ENCODE measurements around the gene PCGF1.
A peak's percentile ranks its signal among the peaks of the same experiment; 100 is the strongest.
"Not testable (repeated sequence)": the region's sequence is repeated elsewhere in the genome, so short reads cannot be mapped to it uniquely, and the experiment has no call there.

The PCGF1 gene

DNA sequence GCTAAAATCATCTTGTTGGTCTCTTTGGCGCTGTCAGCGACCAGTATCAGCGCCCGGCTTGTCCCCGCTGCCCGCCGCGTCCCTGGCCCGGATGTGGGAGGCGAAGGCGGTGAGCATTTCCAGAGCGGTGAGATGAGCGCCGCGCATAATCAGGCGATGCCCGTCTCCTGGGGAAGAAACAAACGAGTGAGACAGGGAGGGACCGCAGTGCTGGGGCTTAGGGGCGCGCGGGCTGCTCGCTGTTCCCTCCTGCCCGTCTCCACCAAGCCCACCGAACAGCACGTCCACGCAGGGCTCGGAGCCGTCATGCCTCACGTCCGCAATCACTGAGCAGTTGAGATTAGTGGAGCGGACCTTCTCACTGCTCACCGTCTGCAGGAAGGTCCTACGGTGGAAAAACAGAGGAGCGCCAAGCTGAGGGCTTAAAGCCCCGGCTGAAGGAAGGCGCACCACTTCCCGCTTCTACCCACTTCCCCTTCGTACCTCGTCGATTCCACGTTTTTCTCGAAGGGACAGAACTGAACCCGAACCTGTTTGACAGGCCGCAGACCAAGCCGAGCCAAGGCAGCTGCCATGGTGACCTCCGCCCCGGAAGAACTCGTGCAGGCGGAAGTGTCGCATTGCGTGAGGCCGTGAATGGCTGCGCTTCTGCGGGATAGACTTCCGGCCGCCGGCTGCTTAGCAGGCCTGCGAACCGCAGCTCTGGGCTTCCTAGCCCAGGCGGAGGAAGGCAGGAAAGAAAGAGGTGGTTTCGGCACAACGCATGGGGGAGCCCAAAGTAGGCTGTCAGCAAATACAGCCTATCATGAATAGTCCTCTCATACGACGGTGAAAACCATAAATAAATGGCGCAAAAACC lies 35.2 kb downstream of the PCGF1 start, which contains the start of gene MRPL53:
MRPL53 (minus strand) TSS at position 595 of the 859 bp plus-strand sequence; CDS start at position 575, 20 bp downstream.
- DNase-seq (ENCODE audit: low spot score), result peak; percentile 96

DNA sequence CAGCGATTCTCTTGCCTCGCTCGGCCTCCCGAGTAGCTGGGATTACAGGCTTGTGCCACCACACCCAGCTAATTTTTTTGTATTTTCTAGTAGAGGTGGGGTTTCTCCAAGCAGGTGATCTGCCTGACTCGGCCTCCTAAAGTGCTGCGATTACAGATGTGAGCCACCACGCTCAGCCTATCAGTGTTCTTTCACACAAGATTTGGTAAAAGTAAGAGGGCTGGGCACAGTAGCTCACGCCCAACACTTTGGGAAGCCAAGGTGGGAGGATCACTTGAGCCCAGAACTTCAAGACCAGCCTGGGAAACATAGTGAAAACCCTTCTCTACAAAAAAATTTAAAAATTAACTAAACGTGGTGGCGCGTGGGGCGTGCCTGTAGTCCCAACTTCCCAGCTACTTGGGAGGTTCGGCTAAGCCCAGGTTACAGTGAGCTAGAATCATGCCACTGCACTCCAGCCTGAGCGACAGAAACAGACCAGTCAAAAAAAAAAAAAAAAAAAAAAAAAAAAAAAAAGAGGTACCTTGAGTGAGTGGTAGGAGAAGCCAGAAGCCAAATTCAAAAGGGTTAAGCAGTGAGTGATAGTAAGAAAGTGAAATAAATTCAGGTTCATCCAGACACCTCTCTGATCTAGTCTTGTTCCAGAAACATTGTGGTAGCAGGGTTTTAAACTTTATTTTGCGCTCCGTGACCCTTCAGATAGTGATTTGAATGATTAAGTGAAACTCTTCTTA lies 36.0 kb downstream of the PCGF1 start:
- DNase-seq (ENCODE audit: low spot score), result no peak

DNA sequence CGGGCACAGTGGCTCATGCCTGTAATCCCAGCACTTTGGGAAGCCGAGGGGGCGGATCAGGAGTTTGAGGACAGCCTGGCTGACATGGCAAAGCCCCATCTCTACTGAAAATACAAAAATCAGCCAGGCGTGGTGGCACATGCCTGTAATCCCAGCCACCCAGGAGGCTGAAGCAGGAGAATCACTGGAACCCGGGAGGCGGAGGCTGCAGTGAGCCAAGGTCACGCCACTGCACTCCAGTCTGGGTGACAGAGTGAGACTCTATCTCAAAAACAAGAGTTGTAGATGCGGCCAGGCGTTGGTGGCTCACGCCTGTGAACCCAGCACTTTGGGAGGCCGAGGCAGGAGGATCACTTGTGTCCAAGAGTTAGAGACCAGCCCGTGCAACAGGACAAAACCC lies 36.8 kb downstream of the PCGF1 start:
- not testable (repeated sequence) for DNase-seq (ENCODE audit: low spot score)

DNA sequence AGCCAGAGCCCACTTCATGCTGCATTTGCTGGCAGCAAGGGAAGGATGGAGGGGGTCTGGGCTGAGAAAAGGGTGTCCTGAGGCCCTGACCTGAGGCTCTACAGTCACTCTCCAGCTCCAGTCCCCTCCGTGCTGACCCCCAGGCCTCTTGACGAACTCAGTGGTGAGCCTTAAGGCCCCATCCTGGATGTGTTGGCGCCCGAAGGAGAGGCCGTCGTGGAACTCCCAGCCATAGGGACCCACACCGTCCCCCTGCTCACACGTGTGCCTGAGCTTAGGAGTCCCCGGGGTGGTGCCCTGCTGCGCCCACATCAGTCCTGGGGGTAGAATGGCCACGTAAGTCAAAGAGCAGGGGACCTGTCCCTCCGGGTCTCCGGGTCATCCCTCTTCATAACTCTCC lies 43.1 kb downstream of the PCGF1 start:
- no peak for DNase-seq (ENCODE audit: low spot score)

DNA sequence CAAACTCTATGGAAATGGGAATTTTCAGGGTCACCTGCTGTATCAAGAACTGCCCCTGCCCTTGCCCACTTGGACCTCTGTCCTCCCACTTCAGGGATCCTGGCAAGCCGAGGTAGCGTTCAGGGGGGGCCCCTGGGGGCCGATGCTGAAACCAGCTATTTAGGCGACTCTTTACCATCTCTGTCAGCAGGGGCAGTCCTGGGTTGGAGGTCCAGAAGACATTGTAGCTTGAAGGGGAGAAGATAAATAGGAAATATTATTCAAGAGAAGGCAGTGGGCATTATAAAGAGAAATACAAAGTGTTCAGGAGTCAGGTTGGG lies 44.7 kb downstream of the PCGF1 start:
- no peak for DNase-seq (ENCODE audit: low spot score)

DNA sequence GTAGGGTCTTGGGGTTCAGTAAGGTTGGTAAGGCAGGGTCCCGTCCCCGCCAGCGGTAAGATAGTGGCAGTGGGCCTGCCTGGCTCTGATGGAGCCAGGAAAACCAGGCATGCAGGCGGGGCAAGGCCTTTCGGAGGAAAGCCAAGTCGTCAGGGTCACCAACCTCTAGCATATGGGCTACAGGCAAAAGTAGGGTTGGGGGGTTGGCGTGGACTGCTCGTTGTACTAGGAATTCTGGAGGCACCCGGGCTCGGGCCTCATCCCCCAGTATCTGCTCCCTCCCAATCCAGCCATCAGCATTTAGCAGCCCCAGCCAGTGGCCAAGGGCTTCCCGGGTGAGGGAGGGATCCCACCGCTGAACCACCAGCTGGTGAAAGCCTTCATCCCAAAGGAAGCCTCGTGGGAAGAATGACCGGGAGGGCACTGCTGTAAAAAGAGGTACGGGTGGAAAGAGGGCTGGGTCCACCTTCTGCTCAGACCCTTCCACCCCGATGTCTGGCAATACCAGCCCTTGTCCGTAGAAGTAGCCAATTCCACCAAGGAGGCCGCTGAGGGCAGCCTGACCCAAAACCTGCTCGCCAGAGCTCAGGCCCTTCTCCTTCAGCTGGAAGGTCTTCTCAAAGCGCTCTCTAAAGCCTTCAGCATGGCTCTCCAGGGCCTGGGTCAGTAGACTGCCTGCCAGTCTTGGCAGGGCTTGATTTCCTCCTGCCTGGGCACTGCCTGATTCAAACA lies 45.3 kb downstream of the PCGF1 start:
- no peak for DNase-seq (ENCODE audit: low spot score)

DNA sequence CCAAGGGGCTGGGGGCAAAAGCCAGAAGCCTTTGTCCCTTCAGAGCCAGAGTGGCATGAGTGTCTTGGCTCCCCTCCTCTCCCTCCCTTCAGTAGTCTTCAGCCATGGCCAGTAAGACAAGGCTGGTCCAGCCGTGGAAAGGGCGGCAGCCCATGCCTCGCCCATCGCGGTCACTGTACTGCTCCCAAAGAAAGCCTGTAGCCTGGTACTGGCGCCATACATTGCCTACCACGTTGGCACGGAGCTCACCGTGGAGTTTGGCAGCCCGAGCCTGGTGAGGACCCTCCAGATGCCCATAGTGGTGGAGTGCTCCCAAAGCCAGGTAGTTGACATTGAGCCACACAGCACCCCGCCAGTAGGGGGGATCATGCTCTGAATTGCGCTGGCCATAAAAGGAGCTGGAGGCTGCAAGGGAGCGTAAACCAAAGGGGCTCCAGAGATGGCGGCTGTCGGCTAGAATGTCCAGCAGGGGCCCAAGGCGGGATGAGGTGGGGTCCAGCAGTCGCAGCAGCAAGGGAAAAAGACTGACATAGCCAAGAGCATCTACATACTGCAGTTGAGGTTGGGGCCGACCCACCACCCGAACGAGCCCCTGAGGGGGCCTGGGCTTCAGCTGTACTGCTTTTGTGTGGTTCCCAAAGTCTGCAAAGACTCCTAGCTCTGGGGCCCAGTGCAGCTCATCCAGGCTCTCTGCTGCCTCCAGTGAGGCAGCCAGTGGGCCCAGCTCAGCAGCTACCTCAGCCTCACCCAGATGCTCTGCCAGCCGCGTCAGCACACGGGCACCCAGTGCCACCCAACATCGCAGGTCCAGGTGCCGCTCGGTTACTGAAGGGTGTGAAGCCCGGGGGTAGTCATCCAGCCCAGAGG lies 46.1 kb downstream of the PCGF1 start:
- DNase-seq (ENCODE audit: low spot score), result no peak

DNA sequence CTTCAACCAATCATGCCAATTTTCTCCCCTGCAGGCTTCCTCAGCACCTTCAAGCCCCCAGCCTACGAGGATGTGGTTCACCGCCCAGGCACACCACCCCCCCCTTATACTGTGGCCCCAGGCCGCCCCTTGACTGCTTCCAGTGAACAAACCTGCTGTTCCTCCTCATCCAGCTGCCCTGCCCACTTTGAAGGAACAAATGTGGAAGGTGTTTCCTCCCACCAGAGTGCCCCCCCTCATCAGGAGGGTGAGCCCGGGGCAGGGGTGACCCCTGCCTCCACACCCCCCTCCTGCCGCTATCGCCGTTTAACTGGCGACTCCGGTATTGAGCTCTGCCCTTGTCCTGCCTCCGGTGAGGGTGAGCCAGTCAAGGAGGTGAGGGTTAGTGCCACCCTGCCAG lies 47.3 kb downstream of the PCGF1 start:
- not testable (repeated sequence) for DNase-seq (ENCODE audit: low spot score)

DNA sequence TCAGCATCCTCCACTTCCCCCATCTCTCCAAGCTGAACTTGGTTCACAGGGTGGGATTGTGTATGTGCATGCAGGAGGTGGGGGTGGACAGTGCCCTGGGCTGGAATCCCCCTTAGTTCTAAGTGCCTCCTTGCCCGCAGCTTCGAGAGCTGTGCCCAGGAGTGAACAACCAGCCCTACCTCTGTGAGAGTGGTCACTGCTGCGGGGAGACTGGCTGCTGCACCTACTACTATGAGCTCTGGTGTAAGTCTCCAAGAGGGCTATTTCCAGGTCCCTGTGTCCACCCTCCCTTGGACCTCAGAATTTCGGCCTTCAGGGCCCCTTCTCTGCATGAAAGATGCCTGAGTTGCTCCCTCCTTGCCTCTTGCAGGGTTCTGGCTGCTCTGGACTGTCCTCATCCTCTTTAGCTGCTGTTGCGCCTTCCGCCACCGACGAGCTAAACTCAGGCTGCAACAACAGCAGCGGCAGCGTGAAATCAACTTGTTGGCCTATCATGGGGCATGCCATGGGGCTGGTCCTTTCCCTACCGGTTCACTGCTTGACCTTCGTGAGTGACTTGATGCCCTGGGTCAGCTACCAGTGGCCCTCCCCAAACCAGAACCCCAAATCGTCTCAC lies 47.9 kb downstream of the PCGF1 start:
- DNase-seq (ENCODE audit: low spot score), result not testable (repeated sequence)

DNA sequence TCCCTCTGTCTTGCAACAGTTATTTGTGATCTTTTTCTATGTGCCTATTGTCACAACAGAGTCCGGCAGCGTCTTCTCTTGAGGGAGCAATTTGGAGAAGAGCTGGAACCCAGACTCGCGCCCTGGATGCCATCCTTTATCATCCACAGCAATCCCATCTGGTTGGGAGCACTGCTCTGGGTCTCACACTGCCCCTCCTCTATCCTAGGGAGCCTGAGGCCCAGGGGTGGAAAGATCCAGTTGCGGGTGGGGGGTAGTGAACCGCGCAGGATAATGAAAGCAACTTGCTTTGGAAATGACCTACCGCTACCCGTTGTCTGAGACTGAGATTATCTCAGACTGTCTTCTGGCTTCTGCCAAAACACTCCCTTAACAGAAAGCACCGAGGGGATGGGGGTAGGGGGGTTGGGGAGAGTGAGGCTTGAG lies 48.5 kb downstream of the PCGF1 start:
- DNase-seq (ENCODE audit: low spot score), result no peak

DNA sequence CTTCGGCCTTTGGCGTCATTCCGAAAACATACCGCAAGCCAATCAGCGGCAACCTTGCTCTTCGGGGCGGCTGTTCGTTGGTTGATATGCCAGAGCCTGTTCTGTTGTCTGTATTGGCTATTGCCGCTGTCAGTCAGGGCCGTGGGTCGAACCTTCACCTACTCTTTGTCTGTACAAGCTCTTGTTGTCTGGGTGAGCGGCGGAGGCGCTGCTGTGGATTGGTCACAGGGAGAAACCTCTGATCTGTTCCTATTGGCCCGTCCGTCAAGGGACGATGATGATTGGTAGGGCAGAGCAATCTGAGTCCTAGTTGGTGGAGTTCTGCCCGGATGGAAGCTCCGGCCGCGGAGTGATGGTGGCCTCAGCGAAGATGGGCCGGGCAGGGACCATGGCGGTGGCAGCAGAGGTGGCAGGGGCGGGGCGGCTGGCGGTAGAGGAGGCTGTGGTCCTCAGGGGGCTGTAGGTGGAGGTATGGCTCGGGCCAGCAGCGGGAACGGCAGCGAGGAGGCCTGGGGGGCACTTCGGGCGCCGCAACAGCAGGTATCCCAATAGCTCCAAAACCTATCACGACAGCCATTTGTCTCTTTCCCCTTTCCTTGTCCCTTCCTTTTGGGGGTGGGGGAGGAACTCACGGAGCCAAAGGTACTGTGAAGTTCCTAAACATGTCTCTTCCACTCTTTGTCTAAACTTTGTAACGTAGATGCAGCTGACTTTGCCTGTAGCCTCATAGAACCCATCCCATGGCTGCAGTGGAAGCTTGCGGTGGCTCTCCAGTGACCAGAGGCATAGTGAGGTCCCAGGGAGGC lies 49.2 kb downstream of the PCGF1 start, which contains the start of gene WBP1:
WBP1 (plus strand) TSS at position 307 of the 806 bp plus-strand sequence; CDS start at position 472, 165 bp downstream.
- peak; percentile 100 for DNase-seq (ENCODE audit: low spot score)

DNA sequence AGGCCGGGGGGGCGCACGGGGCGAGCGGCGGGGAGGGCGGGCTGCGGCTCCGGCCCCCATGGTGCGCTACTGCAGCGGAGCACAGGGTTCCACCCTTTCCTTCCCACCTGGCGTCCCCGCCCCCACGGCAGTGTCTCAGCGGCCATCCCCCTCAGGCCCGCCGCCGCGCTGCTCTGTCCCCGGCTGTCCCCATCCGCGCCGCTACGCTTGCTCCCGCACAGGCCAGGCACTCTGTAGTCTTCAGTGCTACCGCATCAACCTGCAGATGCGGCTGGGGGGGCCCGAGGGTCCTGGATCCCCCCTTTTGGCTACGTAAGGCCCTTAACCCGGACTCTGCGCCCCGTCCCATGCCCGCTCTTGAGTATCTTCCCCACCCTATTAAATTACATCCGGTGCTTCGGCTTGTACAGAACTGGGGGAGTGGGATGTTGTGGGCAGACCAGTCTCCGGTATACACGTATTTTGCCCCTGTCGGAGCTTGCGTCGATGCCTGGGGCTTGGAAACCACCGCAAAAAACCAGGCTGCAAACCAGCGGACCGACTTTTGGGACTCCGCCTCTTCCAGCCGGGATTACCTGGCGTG lies 49.9 kb downstream of the PCGF1 start:
- peak; percentile 83 for DNase-seq (ENCODE audit: low spot score)

DNA sequence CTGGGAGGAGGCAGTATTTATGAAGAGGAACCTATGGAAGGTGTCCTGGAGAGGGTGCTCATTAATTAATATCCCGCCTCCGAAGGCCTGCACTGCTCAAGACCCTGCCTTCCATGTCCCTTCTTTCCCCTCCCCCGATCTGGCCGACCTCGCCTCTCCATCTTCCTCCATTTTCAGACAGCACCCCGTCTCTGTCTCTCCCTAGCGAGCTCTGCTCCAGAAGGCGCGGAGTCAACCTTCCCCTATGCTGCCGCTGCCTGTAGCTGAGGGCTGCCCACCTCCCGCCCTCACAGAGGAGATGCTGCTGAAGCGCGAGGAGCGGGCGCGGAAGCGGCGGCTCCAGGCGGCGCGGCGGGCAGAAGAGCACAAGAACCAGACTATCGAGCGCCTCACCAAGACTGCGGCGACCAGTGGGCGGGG lies 50.4 kb downstream of the PCGF1 start:
- DNase-seq (ENCODE audit: low spot score), result no peak
